K562 (cell line): ENCODE results near the gene SLC35F2. TPM values are rescaled to one million over a fixed set of nuclear protein-coding genes. Genes with fewer than 3 reads are reported as not detected.

Source experiments
- E2F3 ChIP-seq: fragments of 250-450 bp; sonication (Bioruptor Pico); IDR thresholded peaks from 2 replicates; pipeline ENCODE4 v1.4.0; 2020; ENCODE audit warnings: mild to moderate bottlenecking
- ERF ChIP-seq: fragments of 450-650 bp; formaldehyde crosslinking; IDR thresholded peaks from 2 replicates; pipeline ENCODE4 v1.4.0; 2020; ENCODE audit warnings: mild to moderate bottlenecking, mixed read lengths
- PPARD ChIP-seq: fragments of 250-450 bp; sonication (Bioruptor Pico); IDR thresholded peaks from 2 replicates; pipeline ENCODE4 v1.8.0; 2022; ENCODE audit warnings: inconsistent platforms, mild to moderate bottlenecking, moderate library complexity
- SAFB2 ChIP-seq: fragments of 200-400 bp; formaldehyde crosslinking; IDR thresholded peaks from 2 replicates; pipeline ENCODE4 v1.6.1; 2018; ENCODE audit warnings: borderline replicate concordance, low read length, low read depth, moderate library complexity; ENCODE audit not compliant: severe bottlenecking
- ZNF324 ChIP-seq: fragments of 250-450 bp; sonication (Bioruptor Pico); IDR thresholded peaks from 2 replicates; pipeline ENCODE4 v1.4.0; 2020; ENCODE audit warnings: mild to moderate bottlenecking
- polyA plus RNA-seq, 8 experiments: library from polyadenylated mRNA; depleted of rRNA in 4 of 8; stranded (reverse) in 5 of 8; unstranded in 3 of 8; fragments of >200 nt; fragmentation: Nextera tagmentation in 2 of 8; fragmentation: Illumina TruSeq in 1 of 8; extraction: Ambion mirVana in 2 of 8; extraction: Trizol in 1 of 8; gene quantifications; 2 replicates each; pipeline versions ENCODE4 v1.2.1 to v1.2.3, GENCODE V29; 2011 to 2014; ENCODE audit warnings: inconsistent platforms in 1 of 8, missing spikeins in 1 of 8
- total RNA-seq, 7 experiments: library from RNA; depleted of rRNA in 6 of 7; stranded (reverse); fragments of >200 nt in 6 of 7; fragmentation: Illumina TruSeq in 2 of 7; extraction: Trizol in 2 of 7; gene quantifications; 2 replicates each; pipeline versions ENCODE4 v1.2.1 to v1.2.3, GENCODE V29; 2011 to 2021; ENCODE audit warnings: low replicate concordance in 1 of 7
- TF ChIP-seq, protein P1 (sequence below): fragments of 250-450 bp; sonication (Bioruptor Pico); IDR thresholded peaks from 2 replicates; pipeline ENCODE4 v1.8.0; 2022; ENCODE audit warnings: inconsistent platforms, mild to moderate bottlenecking, moderate library complexity, borderline replicate concordance
- TF ChIP-seq, protein P2 (sequence below): sonication (generic); formaldehyde crosslinking; IDR thresholded peaks from 2 replicates; pipeline ENCODE4 v1.8.1; 2023; ENCODE audit warnings: mild to moderate bottlenecking, missing genetic modification reagents
- TF ChIP-seq, protein P3 (sequence below), 2 experiments: IDR thresholded peaks in 1 of 2; conservative IDR thresholded peaks in 1 of 2; 2 replicates each; pipeline ENCODE4 v1.6.1; 2016; ENCODE audit warnings: low read depth in 2 of 2, mild to moderate bottlenecking in 1 of 2, missing compliant biosample characterization in 1 of 2, missing genetic modification characterization in 1 of 2, moderate library complexity in 1 of 2
- TF ChIP-seq, protein P4 (sequence below): fragments of 450-650 bp; IDR thresholded peaks from 2 replicates; pipeline ENCODE4 v1.6.1; 2016; ENCODE audit warnings: low read depth

The SLC35F2 gene
- total and polyA plus RNA-seq, 9 of the 15 experiments (the other 6 are each of a cell fraction or from before 2014, with no cell fraction given) = 28.6 to 63.9 (median 53.4) TPM

DNA sequence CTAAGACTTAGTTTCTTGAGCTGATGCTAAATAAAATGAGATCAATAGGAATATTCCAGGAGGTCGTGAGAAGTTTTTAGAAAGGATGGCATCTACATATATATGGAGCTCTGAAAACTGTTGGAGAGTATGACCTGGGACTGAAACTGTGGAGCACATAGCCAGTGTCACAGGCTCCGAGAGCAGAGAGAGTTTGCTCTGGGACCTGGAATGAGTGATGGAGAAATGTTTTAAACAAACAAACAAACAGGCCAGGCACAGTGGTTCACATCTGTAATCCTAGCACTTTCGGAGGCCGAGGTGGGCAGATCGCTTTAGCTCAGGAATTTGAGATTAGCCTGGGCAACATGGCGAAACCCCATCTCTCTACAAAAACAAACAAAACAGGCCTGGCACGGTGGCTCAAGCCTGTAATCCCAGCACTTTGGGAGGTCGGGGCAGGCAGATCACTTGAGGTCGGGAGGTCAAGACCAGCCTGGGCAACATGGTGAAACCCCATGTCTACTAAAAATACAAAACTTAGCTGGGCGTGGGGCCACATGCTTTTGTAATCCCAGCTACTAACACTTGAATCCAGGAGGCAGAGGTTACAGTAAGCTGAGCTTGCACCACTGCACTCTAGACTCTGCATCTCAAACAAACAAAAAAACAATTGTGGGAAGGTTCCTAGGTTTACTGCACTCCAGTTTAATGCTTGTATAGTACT, 67.1 kb downstream of the SLC35F2 start (continued):
- TF ChIP-seq, protein P1, sequence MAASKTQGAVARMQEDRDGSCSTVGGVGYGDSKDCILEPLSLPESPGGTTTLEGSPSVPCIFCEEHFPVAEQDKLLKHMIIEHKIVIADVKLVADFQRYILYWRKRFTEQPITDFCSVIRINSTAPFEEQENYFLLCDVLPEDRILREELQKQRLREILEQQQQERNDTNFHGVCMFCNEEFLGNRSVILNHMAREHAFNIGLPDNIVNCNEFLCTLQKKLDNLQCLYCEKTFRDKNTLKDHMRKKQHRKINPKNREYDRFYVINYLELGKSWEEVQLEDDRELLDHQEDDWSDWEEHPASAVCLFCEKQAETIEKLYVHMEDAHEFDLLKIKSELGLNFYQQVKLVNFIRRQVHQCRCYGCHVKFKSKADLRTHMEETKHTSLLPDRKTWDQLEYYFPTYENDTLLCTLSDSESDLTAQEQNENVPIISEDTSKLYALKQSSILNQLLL (CRISPR knock-in tag) = no peak
- TF ChIP-seq E2F3 = no peak
- no peak for TF ChIP-seq SAFB2
- TF ChIP-seq, protein P2, sequence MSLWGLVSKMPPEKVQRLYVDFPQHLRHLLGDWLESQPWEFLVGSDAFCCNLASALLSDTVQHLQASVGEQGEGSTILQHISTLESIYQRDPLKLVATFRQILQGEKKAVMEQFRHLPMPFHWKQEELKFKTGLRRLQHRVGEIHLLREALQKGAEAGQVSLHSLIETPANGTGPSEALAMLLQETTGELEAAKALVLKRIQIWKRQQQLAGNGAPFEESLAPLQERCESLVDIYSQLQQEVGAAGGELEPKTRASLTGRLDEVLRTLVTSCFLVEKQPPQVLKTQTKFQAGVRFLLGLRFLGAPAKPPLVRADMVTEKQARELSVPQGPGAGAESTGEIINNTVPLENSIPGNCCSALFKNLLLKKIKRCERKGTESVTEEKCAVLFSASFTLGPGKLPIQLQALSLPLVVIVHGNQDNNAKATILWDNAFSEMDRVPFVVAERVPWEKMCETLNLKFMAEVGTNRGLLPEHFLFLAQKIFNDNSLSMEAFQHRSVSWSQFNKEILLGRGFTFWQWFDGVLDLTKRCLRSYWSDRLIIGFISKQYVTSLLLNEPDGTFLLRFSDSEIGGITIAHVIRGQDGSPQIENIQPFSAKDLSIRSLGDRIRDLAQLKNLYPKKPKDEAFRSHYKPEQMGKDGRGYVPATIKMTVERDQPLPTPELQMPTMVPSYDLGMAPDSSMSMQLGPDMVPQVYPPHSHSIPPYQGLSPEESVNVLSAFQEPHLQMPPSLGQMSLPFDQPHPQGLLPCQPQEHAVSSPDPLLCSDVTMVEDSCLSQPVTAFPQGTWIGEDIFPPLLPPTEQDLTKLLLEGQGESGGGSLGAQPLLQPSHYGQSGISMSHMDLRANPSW (CRISPR knock-in tag) = no peak
- no peak for TF ChIP-seq ZNF324
- TF ChIP-seq PPARD (CRISPR knock-in tag) = no peak
- TF ChIP-seq, protein P3, sequence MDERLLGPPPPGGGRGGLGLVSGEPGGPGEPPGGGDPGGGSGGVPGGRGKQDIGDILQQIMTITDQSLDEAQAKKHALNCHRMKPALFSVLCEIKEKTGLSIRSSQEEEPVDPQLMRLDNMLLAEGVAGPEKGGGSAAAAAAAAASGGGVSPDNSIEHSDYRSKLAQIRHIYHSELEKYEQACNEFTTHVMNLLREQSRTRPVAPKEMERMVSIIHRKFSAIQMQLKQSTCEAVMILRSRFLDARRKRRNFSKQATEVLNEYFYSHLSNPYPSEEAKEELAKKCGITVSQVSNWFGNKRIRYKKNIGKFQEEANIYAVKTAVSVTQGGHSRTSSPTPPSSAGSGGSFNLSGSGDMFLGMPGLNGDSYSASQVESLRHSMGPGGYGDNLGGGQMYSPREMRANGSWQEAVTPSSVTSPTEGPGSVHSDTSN (CRISPR knock-in tag; IDR thresholded peaks at IDR 0.05; ENCODE audit: low read depth) = no peak
- TF ChIP-seq, protein P3 (tag; conservative IDR thresholded peaks at IDR 0.05; ENCODE audit: low read depth) = no peak
- TF ChIP-seq, protein P4, sequence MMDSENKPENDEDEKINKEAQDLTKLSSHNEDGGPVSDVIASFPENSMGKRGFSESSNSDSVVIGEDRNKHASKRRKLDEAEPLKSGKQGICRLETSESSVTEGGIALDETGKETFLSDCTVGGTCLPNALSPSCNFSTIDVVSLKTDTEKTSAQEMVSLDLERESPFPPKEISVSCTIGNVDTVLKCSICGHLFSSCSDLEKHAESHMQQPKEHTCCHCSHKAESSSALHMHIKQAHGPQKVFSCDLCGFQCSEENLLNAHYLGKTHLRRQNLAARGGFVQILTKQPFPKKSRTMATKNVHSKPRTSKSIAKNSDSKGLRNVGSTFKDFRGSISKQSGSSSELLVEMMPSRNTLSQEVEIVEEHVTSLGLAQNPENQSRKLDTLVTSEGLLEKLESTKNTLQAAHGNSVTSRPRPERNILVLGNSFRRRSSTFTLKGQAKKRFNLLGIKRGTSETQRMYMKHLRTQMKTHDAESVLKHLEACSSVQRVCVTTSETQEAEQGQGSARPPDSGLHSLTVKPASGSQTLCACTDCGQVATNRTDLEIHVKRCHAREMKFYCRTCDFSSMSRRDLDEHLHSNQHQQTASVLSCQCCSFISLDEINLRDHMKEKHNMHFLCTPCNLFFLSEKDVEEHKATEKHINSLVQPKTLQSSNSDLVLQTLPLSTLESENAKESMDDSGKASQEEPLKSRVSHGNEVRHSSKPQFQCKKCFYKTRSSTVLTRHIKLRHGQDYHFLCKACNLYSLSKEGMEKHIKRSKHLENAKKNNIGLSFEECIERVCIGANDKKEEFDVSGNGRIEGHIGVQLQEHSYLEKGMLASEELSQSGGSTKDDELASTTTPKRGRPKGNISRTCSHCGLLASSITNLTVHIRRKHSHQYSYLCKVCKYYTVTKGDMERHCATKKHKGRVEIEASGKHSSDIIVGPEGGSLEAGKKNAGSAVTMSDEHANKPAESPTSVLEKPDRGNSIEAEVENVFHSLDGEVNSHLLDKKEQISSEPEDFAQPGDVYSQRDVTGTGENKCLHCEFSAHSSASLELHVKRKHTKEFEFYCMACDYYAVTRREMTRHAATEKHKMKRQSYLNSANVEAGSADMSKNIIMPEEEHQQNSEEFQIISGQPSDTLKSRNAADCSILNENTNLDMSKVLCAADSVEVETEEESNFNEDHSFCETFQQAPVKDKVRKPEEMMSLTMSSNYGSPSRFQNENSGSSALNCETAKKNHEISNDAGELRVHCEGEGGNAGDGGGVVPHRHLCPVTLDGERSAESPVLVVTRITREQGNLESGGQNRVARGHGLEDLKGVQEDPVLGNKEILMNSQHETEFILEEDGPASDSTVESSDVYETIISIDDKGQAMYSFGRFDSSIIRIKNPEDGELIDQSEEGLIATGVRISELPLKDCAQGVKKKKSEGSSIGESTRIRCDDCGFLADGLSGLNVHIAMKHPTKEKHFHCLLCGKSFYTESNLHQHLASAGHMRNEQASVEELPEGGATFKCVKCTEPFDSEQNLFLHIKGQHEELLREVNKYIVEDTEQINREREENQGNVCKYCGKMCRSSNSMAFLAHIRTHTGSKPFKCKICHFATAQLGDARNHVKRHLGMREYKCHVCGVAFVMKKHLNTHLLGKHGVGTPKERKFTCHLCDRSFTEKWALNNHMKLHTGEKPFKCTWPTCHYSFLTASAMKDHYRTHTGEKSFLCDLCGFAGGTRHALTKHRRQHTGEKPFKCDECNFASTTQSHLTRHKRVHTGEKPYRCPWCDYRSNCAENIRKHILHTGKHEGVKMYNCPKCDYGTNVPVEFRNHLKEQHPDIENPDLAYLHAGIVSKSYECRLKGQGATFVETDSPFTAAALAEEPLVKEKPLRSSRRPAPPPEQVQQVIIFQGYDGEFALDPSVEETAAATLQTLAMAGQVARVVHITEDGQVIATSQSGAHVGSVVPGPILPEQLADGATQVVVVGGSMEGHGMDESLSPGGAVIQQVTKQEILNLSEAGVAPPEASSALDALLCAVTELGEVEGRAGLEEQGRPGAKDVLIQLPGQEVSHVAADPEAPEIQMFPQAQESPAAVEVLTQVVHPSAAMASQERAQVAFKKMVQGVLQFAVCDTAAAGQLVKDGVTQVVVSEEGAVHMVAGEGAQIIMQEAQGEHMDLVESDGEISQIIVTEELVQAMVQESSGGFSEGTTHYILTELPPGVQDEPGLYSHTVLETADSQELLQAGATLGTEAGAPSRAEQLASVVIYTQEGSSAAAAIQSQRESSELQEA = no peak
- no peak for TF ChIP-seq ERF
